NCI-H2196 (cell line): Measurements from ENCODE around the gene CADPS2.

Experiments used
- DNase-seq: peaks from one replicate; lab custom pipeline; 2025; ENCODE audit not compliant: unreplicated experiment; lab: John Stamatoyannopoulos, UW

Gene CADPS2

GRCh38 chr7:122327969-122328368, 558.3 kb downstream of the CADPS2 start:
- DNase-seq: no peak

- DNase-seq: no peak
Measured at GRCh38 chr7:122316467-122317388, 569.5 kb downstream of the CADPS2 start.

DNA sequence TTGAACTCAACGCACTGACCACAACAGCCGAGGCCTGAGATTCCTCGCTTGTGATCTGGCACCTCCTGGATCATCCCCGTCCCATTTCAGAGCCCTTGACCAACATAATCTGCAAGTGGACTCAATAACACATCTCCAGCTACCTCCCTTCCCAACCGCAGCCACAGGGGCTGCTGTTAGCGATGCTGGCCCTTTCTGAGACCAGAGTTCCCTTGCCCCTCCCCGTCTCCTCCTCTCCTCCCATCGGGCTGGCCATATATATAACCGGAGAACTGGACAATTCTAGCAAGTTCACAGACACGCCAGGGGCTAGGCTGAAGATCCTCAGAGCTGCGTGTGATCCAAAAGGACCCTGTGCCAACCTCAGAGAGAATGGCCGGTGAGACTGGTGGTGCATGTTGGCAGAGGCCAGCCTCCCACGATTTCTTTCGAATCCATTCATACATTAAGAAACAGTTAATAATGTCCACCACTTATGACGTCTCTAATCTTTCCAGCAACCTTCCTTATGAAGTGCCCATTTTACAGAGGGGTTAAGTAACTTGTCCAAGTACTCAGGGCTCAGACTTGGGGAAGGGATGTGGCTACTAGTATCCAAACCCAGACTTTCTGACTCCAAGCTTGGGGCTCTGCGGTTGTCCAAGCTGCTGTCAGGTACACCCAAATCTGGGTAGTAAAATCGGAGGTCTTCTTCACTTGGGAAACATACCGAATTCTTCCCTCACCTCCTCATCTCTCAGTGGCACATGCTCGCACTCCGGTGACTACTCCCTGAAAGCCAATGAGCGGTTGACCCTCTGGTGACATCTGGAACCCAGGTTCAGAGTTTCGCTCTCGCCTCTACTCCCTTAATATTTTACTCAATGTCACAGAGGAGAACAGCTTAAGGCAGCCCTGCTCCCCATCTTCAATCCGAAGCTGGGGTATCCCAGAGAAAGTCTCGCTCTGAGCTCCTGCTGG, 570.5 kb downstream of the CADPS2 start:
- no peak for DNase-seq

- no peak for DNase-seq
Measured at GRCh38 chr7:122314284-122314683, 572.0 kb downstream of the CADPS2 start.

DNA sequence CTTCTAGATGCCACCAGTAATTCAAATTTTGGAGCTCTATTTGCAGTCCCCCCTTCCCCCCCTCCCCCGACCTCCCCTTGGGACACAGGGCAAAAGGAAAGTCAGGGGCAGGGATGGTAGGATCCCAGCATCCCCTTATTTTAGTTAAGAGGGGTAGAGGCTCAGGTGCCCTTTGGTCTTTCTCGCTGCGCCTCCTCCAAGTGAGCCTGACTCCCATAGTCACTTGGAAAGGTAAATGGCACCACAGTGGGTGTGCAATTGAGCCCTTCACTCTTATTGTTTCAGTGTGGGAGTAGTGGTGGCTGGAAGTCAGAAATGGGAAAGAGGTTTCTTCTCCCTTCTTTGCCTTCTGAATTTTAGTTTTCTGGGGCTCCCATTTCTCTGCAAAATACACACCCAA, 573.5 kb downstream of the CADPS2 start:
- DNase-seq: no peak

- DNase-seq: no peak
Measured at GRCh38 chr7:122311734-122312450, 574.4 kb downstream of the CADPS2 start.

GRCh38 chr7:122311050-122311700, 575.1 kb downstream of the CADPS2 start:
- no peak for DNase-seq

- no peak for DNase-seq
Measured at GRCh38 chr7:122310119-122311021, 575.9 kb downstream of the CADPS2 start.

GRCh38 chr7:122309421-122309820, 576.8 kb downstream of the CADPS2 start:
- DNase-seq: no peak

DNA sequence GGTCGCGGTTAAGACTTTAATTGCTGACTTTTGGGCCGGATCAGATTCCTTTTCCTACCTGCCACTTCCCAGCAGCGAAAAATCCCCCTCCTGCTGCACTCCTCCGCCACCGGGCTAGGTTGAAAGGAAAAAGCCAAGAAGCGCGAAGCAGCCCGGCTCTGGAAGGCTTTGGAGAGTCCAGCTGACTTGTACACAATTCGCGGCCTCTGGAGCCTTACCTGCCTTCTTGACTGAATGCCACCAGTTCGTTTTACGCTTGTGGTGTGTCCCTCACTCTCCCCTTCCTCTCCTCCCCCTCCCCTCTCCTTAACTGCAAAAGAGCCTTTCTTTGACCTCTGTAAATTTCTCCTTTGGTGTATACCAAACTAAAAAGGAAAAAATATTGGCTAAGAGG, 579.0 kb downstream of the CADPS2 start:
- no peak for DNase-seq

DNA sequence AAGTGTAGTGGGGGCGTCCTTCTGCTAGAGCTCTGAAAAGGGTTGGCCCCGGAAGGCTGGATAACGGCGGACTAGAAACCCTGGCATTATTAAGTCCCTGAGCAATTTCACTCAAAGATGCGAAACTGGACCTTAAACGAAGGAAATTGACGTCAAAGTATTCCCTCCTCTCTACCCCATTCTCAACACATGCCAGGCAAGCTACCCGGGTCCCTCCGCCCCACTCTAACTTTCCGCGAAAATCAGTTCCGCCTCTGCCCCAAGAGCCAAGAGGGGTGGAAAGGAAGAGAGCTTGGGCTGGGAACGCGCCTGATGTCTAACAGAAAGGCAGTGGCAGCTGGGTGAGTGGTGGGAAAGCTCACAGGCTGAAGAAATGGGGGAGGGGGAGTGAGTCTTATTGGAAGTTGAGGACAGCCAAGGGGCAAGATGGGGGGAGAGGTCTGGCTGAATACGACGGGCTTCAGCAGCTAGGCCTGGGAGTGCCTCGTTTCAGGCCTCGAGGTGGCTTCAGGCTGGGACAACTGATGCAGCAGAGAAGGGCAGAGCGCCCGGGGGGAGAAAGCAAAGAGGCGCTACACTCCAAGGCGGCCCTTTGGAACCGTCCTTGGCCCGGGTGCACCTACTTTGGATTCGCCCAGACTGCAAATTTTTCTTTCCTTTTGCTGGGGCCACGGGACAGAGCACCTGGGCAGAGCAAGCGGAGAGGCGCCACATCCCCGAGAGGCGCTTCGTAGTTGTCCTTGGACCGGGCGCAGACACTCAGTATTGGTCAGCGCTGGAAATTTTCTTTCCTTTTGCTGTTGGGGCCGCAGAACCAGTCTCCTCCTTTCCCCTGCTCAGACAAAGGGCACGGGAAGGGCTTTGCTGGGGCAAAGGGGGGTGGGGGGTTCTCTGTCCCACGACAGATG, 579.7 kb downstream of the CADPS2 start:
- DNase-seq: no peak

DNA sequence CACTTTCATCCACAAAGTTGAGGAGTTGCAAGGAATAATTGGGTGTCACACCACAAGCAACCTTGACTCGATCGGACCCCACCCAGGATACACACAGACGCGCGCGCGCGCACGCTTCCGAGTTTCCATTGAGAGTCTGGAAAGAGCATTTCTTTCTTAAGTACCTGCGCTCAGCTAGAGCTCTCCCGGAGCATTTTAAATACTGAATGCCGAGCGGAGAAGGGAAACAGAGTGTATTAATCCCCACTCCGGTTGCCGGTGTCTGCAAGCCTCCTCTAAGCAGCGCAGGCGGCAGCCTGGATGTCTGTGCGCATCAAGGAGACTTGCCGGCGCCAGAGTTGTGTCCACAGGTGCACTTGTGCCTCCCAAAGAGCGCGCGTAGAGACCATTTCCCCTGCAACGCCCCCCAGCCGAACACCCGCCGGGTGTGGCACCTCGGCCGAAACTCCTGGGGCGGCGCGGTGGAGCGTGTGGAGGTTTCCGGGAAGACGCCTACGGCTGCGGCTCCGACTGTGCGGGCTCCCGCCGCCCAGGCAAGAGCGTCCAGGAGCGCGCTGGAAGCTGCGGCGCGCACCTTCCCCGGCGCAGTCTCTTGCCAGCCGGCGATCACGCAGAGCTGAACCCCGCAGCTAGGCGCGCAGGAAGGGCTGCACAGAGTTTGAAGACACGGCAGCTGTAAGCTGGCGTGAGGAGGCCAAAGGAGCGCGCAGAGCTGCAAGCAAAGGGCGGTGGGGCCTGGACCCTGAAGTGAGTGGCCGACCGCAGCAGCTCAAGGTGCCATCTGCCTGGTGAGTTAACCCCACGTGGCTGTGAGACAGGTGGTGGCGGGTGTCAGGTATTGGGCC, 580.6 kb downstream of the CADPS2 start:
- DNase-seq: peak; percentile 70

- DNase-seq: no peak
Measured at GRCh38 chr7:122304996-122305421, 581.3 kb downstream of the CADPS2 start.

GRCh38 chr7:122304319-122304975, 581.8 kb downstream of the CADPS2 start, which contains the start of gene FEZF1:
Gene FEZF1, minus strand, starts transcription at chr7:122304750. Its CDS starts 313 bp downstream, at chr7:122304437.
- peak; percentile 73 for DNase-seq

- no peak for DNase-seq
Measured at GRCh38 chr7:122303531-122304318, 582.5 kb downstream of the CADPS2 start.
